Stimulated activated CD4-positive, alpha-beta T cell treated with anti-CD3 and anti-CD28 coated beads, Interleukin-15, amount 100 ng/mL, for 1 hour (primary cell): ENCODE data around the gene PRRG2.
"Not testable (repeated sequence)": the region's sequence is repeated elsewhere in the genome, so short reads cannot be mapped to it uniquely, and the experiment has no call there.

Experiments used
- DNase-seq, 2 donors: peaks; one replicate each; pipeline ENCODE4 v3.0.0-alpha.2; 2020; ENCODE audit warnings: low read depth in 1 of 2, low spot score in 1 of 2

Gene PRRG2

DNA sequence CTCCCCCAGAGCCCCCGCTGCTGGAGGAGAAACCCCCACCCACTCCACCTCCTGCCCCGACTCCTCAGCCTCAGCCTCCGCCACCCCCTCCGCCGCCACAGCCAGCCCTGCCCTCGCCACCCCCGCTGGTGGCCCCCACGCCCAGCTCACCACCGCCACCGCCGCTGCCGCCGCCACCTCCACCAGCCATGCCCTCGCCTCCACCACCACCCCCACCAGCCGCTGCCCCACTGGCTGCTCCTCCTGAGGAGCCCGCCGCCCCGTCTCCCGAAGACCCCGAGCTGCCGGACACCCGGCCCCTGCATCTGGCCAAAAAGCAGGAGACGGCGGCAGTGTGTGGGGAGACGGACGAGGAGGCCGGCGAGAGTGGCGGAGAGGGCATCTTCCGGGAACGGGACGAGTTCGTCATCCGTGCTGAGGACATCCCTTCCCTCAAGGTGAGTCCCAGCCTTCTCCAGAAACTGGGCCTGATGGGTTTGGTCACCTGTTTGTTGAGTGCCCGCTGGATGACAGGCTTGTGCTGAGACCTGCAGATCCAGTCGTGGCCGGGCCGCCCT is 20.4 kb downstream of the PRRG2 start:
- DNase-seq = no peak

- DNase-seq = no peak
Measured at GRCh38 chr19:49602806-49603205, 21.7 kb downstream of the PRRG2 start.

DNA sequence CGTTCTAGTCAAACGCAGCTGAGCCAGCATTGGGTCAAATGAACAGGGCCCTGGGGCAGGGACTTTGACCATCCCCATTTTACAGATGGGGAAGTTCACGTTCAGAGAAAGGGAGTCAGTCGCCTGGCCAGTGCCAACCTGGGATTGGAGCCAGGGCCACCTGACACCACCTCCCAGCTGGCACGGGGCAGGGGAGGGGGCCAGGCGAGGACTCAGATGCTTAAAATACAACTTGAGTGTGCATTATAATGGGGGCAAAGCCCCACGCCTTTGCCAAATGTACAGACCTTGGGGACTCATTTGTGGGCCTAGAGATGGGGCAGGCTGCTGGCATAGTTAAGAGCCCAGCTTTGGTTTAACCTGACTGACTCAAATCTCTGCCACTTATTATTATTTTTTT is 24.5 kb downstream of the PRRG2 start:
- DNase-seq = no peak

DNA sequence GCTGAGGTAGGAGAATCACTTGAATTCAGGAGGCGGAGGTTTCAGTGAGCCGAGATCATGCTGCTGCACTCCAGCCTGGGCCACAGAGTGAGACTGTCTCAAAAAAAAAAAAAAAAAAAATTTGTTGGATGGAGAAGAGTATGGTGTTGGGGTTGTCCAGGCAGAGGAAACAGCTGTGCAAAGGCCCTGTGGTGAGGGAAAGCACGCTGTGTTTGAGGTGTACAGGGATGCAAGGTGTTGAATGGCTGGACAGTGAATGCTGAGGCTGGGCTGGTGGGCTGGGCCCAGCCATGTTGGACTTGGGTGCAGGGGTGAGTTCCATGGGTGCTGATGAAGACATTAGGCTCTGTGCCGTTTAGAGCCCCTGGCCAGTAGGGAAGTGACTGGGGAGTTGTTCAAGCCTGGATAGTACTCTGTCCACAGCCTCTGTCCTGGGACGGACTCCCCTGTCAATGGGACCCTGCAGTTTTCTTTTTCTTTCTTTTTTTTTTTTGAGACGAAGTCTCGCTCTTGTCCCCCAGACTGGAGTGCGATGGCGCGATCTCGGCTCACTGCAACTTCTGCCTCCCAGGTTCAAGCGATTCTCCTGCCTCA is 28.5 kb downstream of the PRRG2 start:
- no peak for DNase-seq

DNA sequence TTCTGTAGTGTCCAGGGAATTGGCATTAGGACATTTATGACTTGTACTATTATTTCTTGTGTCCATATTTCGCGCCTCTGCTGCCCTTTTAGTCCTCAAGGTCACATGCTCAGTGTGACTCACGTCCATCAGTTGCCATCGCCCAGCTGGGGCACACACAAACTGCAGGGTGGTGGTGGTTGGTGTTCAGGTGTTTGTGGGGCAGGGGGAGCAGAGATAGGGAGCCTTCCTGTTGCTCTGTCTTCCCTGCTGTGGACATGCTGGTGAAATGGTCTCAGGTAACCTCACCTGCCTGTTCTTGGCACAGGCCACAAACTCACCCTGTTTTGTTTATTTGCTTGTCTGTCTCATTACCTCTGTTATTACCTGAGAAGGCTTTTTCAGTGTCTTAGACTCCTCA is 32.3 kb downstream of the PRRG2 start:
- no peak for DNase-seq

GRCh38 chr19:49614096-49614833 is 33.1 kb downstream of the PRRG2 start:
- DNase-seq = no peak

- DNase-seq = no peak
Measured at GRCh38 chr19:49615861-49616260, 34.7 kb downstream of the PRRG2 start.

DNA sequence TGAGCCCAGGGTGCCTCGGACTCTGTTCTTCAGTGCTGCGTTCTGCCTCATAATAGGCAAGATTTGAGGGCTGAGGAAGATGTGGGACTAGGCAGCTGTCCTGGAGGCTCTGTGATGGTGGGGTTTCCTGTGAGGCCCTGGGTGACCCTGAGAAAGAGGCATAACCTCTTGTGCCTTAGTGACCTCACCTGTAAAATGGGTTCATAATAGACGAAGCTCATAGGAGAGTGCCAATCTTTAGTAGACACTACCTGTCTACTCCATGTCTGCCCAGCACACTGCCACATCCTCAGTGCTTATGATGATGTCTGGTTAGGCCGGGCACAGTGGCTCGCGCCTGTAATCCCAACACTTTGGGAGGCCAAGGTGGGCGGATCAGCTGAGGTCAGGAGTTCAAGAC is 35.4 kb downstream of the PRRG2 start:
- DNase-seq = no peak

DNA sequence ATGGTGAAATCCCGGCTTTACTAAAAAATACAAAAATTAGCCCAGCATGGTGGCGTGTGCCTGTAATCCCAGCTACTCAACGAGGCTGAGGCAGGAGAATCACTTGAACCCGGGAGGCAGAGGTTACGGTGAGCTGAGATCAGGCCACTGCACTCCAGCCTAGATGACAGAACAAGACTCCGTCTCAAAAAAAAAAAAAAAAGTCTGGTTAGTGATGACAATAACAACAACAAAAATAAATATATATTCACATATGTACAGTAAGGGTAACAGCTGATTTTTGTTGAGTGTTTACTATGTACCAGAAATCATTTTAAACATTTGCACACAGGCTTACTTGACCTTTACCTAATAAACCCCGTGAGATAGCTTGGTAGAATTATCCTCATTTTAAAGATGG is 35.8 kb downstream of the PRRG2 start:
- no peak for DNase-seq

DNA sequence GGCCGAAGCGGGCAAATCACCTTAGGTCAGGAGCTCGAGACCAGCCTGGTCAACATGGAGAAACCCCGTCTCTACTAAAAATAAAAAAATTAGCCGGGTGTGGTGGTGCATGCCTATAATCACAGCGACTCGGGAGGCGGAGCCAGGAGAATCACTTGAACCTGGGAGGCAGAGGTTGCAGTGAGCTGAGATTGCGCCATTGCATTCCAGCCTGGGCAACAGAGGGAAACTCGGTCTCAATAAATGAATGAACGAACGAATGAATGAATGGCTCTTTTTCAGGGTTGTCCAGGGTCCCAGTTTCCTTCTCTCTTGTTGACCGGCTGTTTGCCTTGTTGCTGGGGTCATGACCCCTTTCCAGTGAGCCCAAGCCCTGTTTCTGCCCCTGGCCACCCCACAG is 36.7 kb downstream of the PRRG2 start:
- not testable (repeated sequence) for DNase-seq

DNA sequence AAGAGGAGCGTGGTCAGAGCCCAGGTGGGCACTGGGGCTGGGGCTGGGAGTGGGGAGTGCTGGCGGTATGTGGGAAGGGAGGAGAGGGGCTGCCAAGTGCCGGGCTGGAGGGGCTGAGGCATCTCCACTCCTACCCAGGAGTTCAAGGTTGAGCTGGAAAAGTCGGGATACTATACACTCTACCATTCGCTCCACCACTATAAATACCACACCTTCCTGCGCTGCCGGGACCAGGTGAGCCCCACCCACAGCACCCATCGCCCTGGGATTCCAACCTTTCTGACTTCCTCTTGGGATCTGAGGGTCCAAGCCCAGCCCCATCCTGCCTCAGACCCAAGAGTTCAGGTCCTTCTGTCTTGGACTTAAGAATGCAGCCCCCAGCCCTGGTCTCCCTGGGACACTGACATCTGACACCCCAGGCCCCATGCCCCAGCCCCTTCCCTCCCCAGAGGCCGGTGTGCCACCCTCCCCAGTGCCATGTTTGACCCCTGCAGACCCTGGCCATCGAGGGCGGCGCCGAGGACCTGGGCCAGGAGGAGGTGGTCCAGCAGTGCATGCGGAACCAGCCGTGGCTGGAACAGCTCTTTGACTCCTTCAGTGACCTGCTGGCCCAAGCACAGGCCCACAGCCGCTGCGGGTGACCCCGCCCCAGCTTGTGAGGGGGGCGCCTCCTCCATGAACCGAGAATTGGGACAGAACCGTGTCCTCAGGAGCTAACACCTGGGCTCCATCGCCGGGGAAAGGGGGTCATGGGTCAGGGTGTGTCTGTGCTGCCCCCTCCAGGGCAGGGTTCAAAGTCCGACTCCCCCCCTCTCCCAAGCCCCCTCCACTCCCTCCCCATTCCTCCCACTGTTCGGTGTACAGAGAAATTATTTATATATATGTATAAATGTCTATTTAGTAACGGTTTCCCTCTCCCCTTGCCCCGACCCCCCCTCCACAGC is 44.1 kb downstream of the PRRG2 start:
- no peak for DNase-seq

DNA sequence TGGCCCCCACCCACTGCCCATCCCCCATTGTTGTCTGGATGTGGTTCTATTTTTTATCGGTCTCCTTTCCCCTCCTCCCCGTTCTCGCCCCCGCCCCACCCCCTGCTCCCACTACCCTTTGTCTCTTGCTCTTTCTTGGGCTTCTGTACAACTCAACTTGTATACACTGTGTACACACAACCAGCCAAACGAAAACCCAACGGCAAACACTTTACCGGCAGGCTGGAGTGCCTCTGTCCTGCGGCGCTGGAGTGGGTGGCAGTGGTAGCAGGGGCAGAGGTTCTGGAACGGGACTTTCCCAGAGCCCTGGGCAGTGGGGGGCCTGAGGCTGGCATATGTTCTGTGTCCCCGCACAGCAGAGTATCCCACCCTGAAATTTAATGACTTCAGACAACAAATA is 45.1 kb downstream of the PRRG2 start:
- no peak for DNase-seq

DNA sequence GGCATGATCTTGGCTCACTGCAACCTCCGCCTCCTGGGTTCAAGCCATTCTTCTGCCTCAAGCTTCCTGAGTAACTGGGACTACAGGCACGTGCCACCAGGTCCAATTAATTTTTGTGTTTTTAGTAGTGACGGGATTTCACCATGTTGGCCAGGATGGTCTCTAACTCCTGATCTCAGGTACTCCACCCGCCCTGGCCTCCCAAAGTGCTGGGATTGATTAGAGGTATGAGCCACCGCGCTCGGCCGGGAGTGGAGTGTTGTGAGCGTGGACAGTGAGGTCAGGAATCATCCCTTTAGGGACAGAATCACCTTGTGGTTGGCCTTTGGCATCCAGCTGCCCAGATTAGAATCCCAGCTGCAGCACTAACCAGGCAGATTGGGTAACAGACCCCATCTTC is 48.5 kb downstream of the PRRG2 start:
- no peak for DNase-seq

DNA sequence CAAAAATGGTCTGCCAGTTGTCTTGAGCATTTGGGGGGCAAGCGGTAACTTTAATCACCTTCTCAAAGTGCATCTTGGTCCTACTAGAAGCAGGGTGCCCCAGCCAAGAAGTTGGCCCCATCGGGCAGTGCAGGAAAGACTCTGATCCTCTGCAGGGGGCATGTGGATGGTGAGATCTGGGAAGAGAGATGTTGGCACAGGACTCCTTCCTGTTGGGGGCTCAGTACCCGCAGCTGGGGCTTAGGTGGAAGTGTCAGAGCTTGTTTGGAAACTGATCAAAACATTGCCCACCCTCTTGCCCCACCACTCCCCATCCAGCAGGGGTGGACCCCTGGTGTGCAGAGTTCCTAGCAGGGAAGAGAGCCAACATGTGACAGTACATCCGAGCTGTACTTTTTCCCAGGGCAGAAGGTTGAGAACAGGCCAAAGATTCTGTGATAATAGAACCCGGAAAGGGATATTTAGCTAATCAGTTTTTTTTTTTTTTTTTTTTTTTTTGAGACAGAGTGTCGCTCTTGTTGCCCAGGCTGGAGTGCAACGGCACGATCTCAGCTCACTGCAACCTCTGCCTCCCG is 50.0 kb downstream of the PRRG2 start:
- DNase-seq = no peak

DNA sequence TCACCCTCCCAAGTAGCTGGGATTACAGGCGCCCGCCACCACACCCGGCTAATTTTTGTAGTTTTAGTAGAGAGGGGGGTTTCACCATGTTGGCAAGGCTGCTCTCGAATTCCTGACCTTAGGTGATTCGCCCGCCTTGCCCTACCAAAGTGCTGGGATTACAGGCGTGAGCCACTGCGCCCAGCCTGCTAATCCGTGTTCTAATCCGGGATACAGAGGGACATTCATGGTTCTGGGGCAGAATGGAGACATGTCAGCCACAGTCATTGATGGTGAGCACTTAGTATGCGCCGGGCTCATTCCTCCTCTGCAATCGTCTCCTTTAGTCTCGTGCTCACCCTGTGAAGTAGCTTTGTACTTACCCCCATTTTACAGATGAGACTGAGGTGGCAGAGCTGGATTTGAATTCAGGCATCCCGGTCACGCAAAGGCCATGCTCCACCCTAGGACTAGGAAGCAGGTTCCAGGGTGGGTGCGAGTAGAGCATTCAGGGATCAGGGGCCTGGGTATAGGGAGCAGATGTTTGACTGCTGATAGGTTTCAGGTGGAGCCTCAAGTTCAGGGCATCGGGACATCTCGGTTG is 50.6 kb downstream of the PRRG2 start:
- no peak for DNase-seq

- DNase-seq = no peak
Measured at GRCh38 chr19:49632576-49632975, 51.5 kb downstream of the PRRG2 start.

GRCh38 chr19:49633273-49633672 is 52.2 kb downstream of the PRRG2 start:
- DNase-seq = not testable (repeated sequence)

- DNase-seq = no peak
Measured at GRCh38 chr19:49635530-49636232, 54.6 kb downstream of the PRRG2 start.

DNA sequence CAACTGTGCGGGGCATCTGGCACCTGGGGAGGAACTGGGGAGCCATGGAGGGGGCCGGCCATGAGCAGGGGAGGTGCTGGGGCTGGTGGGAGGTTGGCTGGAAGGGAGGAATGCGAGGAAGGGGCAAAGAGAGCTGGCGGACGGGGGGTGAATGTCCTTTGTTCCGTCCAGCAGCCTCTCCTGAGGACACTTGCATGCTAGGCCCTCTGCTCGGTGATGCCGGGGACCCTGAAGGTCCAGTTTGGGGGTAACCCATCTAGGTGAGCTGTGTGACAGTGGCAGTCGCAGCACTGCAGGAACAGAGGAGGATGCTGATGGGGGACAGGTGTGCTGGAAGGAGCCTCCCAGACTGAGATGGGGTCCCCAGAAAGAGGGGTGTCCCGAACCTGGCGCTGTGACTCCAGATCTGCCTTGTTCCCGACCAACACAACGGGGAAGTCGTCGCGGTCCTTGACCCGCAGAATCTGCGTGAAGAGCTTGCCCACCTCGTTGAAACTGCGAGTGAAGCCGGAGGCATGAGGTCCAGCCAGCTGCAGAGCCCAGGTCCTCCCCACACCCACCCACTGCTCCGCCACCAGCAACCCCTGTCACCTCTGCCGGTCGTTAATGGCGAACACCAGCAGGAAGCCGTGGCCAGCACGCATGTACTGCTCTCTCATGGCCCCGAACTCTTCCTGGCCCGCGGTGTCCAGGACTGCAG is 55.3 kb downstream of the PRRG2 start:
- DNase-seq = no peak
